Subcutaneous preadipocyte (primary cell): ENCODE data around the gene ASPG. TPM values are rescaled to one million over a fixed set of nuclear protein-coding genes. Genes with fewer than 3 reads are reported as not detected.

Experiments used
- small RNA-seq: library from RNA; depleted of rRNA; stranded (forward); fragments of <200 nt; gene quantifications from one replicate; pipeline ENCODE3, GENCODE V24; 2012
- total RNA-seq: library from RNA; depleted of rRNA; stranded (reverse); fragments of >200 nt; gene quantifications from 2 replicates; pipeline ENCODE4 v1.2.3, GENCODE V29; 2012

ASPG gene
- total RNA-seq, result not detected in 2 replicates

DNA sequence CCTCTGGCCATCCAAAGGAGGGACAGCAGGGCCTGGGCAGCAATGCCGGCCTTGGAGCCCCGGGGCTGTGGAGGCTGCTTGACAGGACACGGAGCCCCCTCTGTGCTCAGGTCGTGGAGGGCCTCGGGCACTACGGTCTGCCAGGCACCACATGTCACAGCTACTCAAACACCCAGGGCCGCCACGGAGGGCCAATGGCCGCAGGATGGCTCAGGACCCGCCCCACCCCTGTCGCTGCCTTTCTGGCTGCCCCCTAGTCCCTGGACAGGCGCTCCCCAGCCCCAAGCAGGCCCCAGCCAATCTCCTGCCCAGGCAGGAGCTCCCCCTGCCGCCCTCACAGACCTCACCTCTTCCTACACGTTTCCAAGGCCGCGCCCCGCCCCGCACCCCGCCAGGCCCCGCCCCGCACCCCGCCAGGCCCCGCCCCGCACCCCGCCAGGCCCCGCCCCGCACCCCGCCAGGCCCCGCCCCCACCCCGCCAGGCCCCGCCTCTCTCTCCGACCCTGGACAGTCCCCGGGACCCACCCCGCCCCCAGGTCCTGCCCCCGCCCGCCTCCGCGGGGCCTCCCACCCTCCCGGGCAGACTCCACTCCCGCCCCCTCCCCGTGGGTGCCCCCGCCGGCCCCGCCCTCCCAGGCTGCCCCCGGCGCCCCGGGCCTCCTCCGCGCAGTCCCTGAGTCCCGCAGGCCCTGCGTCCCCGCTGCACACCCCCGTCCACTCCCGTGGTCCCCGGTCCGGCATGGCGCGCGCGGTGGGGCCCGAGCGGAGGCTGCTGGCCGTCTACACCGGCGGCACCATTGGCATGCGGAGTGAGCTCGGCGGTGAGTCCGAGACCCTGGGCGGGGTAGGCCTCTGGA lies at the start of gene ASPG:
TSS of gene ASPG (plus strand) at position 669 of the 857 bp plus-strand sequence. CDS start at position 740, 71 bp downstream.

DNA sequence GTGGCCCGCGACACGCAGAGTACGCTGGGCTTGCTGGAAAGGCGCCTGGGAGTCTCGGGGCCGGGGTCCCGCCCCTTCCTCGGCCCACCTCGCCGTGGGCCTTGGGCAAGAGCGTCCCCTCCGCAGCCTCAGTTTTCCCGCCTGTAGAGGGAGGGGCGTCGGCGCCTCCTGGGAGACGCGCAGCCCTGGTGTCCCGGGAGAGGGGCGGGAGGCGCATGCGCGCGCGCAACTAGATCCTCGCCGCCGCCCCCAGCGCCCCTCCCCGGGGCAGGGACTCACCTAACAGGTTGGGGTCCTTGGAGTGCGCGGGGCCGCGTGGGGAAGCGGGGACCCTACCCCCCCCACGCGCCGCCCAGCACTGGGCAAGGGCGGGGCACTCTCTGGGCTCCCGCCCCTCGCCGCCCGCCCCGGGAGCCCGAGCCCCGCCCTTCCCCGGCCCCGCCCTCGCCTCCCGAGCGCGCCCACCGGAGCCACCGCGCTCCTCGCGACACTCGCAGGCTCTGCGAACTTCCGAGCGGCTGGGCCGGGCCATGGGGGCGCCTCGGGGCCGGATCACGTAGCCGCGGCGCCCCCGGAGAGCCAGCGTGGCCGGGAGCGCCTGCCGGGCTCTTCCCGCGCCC lies 52.7 kb downstream of the ASPG start, which contains the start of gene KIF26A:
TSS of gene KIF26A (plus strand) at position 490 of the 620 bp plus-strand sequence. CDS start 136 bp downstream, outside the sequence.

Small RNA genes lying within 50 kb of the gene (small RNA-seq; reads per million reads assigned to genes)
- gene MIR203A, result 25.4 reads per million, percentile 97 among the genes with 10 or more reads in this experiment

Other genes starting within 250 kb of the ASPG start
- gene PPP1R13B, start 238.1 kb upstream of the ASPG start, total RNA-seq, result 2.3 and 3.3 TPM in 2 replicates
- 0.39 and 0.73 TPM in 2 replicates for gene TDRD9, start 157.2 kb upstream of the ASPG start, total RNA-seq
- gene RD3L, start 143.2 kb upstream of the ASPG start, total RNA-seq, result not detected in 2 replicates
- gene KIF26A, start 52.9 kb downstream of the ASPG start, total RNA-seq, result under 0.01 TPM in 2 replicates